Lower lobe of right lung (tissue), 2 donors: ENCODE data around the gene RGP1. TPM values are rescaled to one million over a fixed set of nuclear protein-coding genes. Genes with fewer than 3 reads are reported as not detected.

Experiments used
- ATAC-seq, 2 donors: fragments of 200-7000 bp; cut with Tn5 transposase; one replicate each; pipeline ENCODE4 v1.9.1; 2020 to 2022; ENCODE audit warnings: mild to moderate bottlenecking in 2 of 2, moderate library complexity in 2 of 2
- DNase-seq: peaks from one replicate; pipeline ENCODE4 v3.0.0-alpha.2; 2020
- H3K27ac ChIP-seq: fragments of 200-600 bp; one replicate; pipeline ENCODE4 v1.8.0; 2022
- H3K27me3 ChIP-seq: fragments of 200-600 bp; one replicate; pipeline ENCODE4 v1.8.0; 2022; ENCODE audit warnings: low read depth
- H3K36me3 ChIP-seq: fragments of 200-600 bp; one replicate; pipeline ENCODE4 v1.8.0; 2022; ENCODE audit warnings: mild to moderate bottlenecking
- H3K4me1 ChIP-seq: fragments of 200-600 bp; one replicate; pipeline ENCODE4 v1.8.0; 2022
- H3K4me3 ChIP-seq: fragments of 200-600 bp; one replicate; pipeline ENCODE4 v1.8.0; 2022; ENCODE audit warnings: mild to moderate bottlenecking
- H3K9me3 ChIP-seq: fragments of 200-600 bp; one replicate; pipeline ENCODE4 v1.8.0; 2022
- CTCF ChIP-seq: fragments of 200-600 bp; IDR thresholded peaks from one replicate; pipeline ENCODE4 v1.8.0; 2022; ENCODE audit warnings: antibody characterized with exemption, mild to moderate bottlenecking
- intact Hi-C: fragments of 100-400 bp; cut with DNase I; formaldehyde crosslinking; loops from one replicate; pipeline ENCODE4 v1.11.0; 2022
- total RNA-seq: library from RNA; stranded (reverse); fragmentation: NEBNext Ultra II Directional; extraction: Animal tissue kit (Norgen Biotek cat#: 25700); gene quantifications from one replicate; pipeline ENCODE4 v1.2.1, GENCODE V29; 2021
- donor health status: DM: no; HTN: yes; CAD: no; lungs with severe emphysema.

Gene RGP1
- total RNA-seq, 1 donor from 2014 or later = 29.6 TPM

DNA sequence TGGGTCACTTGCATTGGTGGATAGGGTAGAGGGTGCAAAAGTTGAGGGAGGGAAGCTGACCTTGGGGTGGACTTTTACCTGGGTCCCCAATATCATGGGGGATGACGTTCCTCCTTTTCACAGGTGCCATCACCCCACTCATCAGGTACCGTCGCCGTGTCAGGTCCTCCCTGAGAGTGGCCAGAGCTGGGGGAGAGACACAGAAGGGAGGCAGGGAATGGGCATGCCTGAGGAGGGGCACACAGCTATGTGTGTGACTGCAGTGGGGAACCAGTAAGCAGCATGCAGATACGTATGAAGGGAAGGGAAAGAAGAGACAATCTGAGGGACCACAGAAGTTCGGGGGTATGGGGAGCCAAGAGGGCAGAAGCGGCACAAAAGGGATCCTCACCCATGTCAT lies 10.2 kb upstream of the RGP1 start:
- no peaks in the 10 kb centered on the region for H3K9me3 ChIP-seq
- intact Hi-C loops = no loop called here
- no peak for TF ChIP-seq CTCF
- peaks cover 99% of the 10 kb centered on the region for H3K36me3 ChIP-seq
- H3K4me3 ChIP-seq = no peak overlapping the region
- H3K27me3 ChIP-seq = no peaks in the 10 kb centered on the region
- DNase-seq (no peak), ATAC-seq (no peak)
- no peak overlapping the region for H3K27ac ChIP-seq
- H3K4me1 ChIP-seq = peaks cover 8% of the 10 kb centered on the region

- no peak overlapping the region for H3K27ac ChIP-seq
- DNase-seq (no peak), ATAC-seq (no peak)
- H3K4me3 ChIP-seq = no peak overlapping the region
- TF ChIP-seq CTCF = no peak
- H3K4me1 ChIP-seq = peaks cover 13% of the 10 kb centered on the region
- no peaks in the 10 kb centered on the region for H3K27me3 ChIP-seq
- peaks cover 100% of the 10 kb centered on the region for H3K36me3 ChIP-seq
- H3K9me3 ChIP-seq = no peaks in the 10 kb centered on the region
- intact Hi-C loops = no loop called here
Measured at GRCh38 chr9:35740243-35740642, 8.8 kb upstream of the RGP1 start.

GRCh38 chr9:35741740-35742139 lies 7.3 kb upstream of the RGP1 start:
- H3K36me3 ChIP-seq = peaks cover 88% of the 10 kb centered on the region
- no peak for ATAC-seq
- intact Hi-C loops = no loop called here
- peaks cover 22% of the 10 kb centered on the region for H3K4me1 ChIP-seq
- TF ChIP-seq CTCF = no peak
- no peaks in the 10 kb centered on the region for H3K9me3 ChIP-seq
- no peak for DNase-seq
- no peaks in the 10 kb centered on the region for H3K27me3 ChIP-seq
- no peak overlapping the region for H3K27ac ChIP-seq
- H3K4me3 ChIP-seq = no peak overlapping the region

- H3K36me3 ChIP-seq = peaks cover 71% of the 10 kb centered on the region
- no peak overlapping the region for H3K27ac ChIP-seq
- TF ChIP-seq CTCF = no peak
- no peak overlapping the region for H3K4me3 ChIP-seq
- H3K9me3 ChIP-seq = no peaks in the 10 kb centered on the region
- H3K4me1 ChIP-seq = peaks cover 38% of the 10 kb centered on the region
- DNase-seq = no peak
- no peaks in the 10 kb centered on the region for H3K27me3 ChIP-seq
- intact Hi-C loops = no loop called here
- ATAC-seq = no peak
Measured at GRCh38 chr9:35743452-35743851, 5.6 kb upstream of the RGP1 start.

DNA sequence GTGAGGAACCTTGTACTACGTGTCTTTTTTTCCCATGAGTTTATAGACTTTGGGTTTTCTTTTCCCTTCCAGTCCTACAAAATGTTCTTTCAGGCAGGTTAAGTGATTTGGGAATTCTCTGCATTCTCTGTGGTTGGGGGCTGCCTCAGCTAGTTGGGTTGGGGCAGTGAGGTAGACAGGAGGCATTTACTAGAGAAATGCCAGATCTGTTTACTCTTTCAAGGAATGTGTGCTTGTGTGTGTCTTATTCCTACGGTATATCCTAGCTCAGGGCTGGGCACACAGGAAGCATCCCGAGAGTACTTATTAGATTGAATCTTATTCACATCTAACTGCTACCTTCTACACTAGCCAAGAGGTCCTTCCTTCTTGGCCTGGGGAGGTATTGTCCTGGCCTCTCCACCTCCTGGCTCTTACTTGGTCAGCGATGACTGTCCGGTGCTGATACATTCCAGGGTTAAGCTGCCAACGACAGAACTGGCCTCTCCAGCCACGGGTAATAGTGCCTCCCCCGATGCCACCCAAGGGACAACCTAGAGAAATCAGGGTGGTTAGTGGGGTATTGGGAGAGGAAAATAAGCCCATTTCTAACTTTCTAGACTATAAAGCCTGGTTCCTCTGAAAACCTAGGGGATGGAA lies 5.1 kb upstream of the RGP1 start:
- Histone ChIP-seq H3K4me1 (peaks cover 38% of the 10 kb centered on the region), H3K36me3 (peaks cover 65% of the 10 kb centered on the region), H3K4me3 (no peak overlapping the region), H3K9me3 (no peaks in the 10 kb centered on the region), H3K27me3 (no peaks in the 10 kb centered on the region), H3K27ac (no peak overlapping the region)
- intact Hi-C loops = no loop called here
- ATAC-seq (no peak), DNase-seq (no peak)
- TF ChIP-seq CTCF = no peak
